Epidermal melanocyte (primary cell): ENCODE results near the gene KANSL1.
A peak's percentile ranks its signal among the peaks of the same experiment; 100 is the strongest.
"Not testable (repeated sequence)": the region's sequence is repeated elsewhere in the genome, so short reads cannot be mapped to it uniquely, and the experiment has no call there.

Experiments used
- DNase-seq: peaks from one replicate; pipeline ENCODE4 v3.0.0; 2011; ENCODE audit warnings: low spot score; ENCODE audit not compliant: insufficient read length

KANSL1 gene

DNA sequence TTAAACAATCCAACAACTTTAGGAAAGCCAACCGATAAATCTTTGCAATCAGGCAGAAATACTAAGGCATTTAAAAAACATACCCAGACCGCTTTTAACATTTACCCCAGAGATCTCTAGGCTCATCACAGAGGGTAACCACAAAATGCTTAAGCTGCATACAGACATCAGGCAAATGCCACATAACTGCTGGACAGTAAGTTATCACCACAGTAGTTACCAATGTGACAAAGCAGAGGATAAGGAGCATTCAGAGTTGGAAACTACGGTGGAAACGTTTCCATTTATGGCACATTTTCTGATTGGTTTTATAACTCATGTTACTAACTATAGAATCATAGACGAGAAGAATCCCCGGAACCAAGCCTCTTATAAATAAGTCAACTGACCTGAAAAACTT, 77.5 kb downstream of the KANSL1 start:
- DNase-seq, result no peak

DNA sequence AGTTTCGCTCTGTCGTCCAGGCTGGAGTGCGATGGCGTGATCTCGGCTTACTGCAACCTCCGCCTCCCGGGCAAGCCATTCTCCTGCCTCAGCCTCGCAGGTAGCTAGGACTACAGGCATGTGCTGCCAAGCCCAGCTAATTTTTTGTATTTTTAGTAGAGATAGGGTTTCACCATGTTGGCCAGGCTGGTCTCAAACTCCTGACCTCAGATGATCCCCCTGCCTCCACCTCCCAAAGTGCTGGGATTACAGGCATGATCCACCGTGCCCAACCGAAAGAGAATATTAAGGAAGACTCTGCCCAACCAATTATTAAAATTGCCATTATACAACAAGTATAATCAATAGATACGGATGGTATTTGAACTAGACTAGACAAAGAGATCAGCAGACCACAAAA, 82.0 kb downstream of the KANSL1 start:
- DNase-seq, result not testable (repeated sequence)

DNA sequence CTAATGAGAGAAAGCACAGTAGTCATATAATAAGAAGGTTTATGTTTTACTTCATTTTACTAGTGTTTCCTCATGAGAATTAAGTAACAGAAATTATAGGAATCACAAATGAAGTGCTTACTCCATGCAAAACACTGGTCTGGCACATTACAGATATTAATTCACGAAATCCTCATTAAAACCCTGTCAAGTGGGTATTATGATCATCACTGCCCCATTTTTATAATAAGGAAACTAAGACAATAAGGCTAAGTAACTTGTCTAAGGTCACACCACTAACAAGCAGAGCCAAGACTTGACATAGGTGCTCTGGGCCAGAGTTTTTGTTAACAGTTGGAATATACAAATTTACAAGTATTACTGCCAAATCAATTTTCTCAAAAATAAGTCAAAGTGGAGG, 83.0 kb downstream of the KANSL1 start:
- no peak for DNase-seq

DNA sequence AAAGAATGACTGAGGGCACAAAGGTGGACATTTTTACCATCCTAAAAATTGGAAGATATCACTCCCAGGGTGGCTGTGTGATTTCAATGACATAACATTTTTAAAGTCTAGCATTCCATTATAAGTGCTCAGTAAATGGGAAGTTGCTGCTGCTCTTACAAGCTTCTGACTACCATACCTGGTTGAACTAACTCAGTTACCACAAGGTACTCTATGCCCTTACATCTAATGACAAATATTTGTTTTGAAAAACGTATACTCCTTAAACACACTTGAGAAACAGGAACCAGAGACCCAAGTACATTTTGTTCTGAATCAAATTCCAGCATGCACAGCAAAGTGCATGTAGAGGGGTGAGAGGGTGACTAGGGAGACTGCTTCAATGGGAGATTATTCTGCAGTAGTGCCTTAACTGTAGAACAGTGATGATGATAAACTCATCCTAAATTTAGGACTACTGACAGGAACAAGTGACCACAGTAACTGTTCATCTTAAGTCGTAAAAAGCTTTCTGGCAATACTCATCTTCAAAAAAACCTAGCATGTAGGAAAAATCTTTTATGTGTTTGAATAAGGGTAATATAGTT, 83.5 kb downstream of the KANSL1 start:
- DNase-seq, result no peak

DNA sequence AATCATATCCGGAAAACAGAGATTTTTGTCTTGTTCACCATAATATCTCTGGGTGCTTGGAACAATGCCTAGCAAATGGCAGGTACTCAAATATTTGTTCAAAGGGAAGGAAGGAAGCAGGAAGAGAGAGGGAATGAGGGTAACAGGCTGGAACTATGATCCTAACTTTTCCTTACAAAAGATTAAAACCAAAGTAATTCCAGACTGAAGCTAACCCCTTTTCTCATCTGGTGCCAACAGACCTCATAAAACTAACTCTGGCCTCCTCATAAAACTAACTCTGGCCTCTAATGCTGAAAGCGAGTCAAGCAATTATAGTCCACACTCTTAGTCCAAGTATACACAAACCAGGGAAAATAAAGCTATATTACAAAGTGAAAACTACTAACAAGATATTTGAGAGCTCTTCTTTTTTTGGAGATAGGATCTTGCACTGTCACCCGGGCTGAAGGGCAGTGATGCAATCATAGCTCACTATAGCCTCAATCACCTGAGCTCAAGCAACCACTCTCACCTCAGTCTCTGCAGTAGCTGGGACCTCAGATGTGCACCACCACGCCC, 84.6 kb downstream of the KANSL1 start:
- no peak for DNase-seq

DNA sequence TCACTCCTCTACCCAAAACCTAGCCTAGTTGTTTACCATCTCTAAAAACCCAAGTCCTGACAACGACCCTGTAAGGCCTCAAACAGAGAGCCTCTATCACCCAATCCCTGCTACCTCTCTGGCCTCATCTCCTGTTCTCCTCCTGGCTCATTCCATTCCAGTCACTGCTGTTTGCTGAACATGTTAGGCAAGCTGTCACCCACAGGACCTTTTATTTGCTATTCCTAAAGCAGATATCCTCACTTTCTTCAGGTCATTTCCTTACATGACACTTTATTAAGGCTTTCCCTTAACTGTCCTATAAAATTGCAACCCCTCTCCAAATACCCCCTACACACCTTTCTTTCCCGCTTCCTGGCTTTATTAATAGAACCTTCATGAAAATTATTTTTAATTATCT, 85.1 kb downstream of the KANSL1 start:
- DNase-seq, result no peak

DNA sequence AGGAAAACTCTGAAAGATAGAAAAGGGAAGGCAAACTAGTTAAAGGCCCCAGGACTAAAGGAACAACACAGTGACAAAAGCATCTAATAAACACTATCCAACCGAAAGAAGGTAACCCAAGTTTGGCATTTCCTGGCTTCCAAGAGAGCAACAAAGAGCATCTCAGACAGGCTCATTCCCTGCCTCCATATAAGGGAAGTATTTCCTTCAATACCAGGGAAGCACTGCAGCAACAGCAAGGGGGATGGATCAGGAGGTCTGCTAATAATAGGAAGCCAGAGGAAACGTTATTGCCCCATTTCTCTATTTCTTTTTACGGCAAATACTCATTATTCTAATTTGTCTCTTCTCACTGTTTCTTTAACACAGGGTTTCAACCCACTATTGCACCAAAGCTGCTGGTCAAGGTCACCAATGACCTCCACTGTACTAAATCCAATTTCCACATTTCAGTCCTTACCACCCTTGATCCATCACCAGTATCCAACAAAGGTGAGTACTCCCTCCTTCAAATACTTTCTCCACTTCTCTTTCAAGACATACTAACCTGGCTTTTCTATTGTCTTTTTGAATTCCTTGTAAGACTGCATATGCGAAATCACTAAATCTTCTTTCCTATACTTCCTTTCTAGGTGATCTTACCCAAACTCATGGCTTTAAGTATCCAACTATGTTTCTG, 86.1 kb downstream of the KANSL1 start:
- peak; percentile 37 for DNase-seq

DNA sequence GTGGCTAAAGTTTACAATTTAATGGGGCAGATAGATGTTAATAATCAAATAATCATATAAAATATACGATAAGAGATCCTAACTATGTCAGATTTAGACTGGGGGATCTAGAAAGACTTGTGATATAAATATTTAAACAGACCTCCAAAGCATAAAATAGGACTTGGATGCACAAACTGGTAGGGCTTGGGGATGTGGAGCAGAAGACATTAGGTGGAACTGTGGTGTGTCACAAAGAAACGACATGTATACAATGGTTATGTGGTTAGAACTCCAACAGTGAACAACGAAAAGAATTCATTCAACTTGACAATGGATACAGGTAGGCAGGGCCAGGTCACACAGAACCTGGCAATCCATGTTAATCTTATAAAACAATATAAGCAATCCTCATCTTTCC, 90.4 kb downstream of the KANSL1 start:
- DNase-seq, result not testable (repeated sequence)

DNA sequence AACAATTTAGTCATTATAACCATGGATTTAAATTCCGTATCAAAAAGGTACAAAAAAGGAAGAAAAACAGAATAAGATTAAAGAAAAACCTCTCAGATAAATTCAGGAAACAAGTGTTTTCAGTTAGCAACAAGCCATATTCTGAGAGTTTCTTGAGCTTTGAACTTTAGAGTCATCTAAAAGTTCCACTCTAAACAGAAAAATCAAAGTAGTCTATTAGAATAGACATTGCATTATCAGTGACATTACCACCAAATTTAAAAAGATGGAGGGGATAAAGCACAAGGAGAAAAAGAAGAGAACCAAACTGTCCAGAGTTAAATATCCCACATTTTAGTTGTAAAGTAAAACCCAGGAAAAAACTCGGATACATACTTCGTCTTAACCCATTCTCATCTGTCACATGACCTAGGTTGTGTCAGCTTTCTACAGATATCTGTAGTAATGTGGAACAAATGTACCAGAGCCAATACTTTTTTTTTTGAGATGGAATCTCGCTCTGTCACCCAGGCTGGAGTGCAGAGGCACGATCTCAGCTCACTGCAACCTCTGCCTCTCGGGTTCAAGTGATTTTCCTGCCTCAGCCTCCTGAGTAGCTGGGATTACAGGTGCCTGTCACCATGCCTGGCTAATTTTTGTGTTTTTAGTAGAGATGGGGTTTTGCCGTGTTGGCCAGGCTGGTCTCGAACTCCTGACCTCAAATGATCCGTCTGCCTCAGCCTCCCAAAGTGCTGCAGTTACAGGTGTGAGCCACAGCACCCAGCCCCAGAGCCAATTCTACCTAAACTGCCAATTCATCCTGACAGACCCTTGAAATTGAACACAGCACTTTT, 91.2 kb downstream of the KANSL1 start:
- not testable (repeated sequence) for DNase-seq

DNA sequence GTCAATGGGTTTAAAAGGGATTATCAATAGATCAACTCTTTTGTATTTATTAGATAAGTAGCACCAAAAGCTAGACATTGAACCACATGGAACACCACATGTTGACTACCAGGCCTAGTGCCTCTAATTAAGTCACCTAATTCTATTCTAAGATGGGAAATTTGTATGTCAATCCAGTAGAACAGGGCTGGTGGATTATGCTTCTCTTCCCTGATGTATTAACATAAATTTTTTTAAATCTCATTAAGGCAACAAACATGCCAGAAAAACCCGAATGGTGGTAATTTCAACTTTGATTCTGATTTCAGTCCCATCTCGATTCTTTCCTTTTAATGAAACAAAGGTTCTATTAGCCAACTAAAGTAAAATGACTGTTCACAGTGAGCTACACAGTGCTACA, 92.6 kb downstream of the KANSL1 start:
- DNase-seq, result no peak

DNA sequence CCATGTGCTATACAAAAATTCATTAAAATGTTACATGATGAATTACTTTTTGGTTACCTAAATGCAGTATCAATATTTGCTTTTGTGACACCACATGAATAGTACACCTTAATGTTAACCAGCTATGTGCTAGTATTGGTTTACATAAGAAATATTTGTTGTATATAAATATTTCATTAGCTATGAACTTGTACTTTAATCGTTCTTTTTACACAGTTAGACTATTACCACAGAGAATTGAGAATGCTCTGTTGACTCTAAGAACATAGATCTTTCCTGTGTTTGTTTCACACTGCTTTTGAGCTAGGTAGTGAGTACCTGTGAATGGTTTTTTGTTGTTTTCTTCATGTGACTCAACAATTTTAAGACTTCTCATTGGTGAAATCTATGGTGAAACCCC, 93.4 kb downstream of the KANSL1 start:
- DNase-seq, result no peak

DNA sequence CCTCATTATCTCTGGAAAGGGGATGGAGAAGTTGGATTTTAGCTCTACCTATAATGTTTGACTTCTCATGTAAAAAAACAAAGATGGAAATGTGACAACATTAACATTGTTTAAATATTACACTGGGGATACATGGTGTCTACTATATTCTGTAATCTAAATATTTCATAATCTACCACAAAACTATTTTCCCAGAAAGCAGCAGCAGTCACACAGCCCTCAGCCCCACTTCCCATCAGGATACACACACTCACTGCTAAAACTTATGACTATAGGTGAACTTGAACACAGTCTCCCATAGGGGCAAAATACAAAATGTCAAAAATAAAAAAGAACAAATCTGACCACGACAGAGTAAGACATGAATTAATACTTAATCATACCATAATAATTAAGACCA, 95.7 kb downstream of the KANSL1 start:
- DNase-seq, result no peak

DNA sequence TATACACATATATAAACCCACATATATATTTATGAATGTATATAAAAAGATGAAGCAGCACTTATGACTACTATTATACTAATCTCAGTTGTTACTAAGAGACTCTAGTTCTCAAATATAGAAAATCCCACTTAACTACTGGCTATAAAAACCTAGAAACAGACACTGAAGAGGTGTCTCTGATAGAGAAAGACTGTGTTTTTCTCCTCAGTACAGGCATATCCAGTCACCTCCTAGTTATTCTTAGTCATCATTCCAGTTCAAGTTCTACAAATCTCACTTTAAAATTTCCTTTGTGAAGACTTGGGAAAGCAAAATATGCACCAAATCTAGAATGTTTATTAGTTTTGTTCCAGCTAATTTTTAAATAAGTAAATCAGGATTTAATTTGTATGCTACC, 100.2 kb downstream of the KANSL1 start:
- no peak for DNase-seq

DNA sequence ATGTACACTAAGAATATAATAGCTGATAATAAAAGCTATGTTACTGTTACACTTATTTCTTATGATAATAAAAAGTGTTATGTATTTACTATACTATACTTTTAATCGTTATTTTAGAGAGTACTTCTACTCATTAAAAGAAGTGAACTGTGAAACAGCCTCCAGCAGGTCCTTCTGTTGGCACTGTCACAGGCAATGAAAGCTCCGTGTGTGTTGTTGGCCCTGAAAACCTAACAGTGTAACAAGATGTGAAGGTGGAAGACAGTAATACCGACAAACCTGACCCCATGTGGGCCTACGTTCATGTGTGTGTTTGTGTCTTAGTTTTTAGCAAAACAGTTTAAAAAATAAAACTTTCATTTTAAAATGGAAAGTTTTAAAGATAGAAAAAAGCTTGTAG, 102.4 kb downstream of the KANSL1 start:
- no peak for DNase-seq

DNA sequence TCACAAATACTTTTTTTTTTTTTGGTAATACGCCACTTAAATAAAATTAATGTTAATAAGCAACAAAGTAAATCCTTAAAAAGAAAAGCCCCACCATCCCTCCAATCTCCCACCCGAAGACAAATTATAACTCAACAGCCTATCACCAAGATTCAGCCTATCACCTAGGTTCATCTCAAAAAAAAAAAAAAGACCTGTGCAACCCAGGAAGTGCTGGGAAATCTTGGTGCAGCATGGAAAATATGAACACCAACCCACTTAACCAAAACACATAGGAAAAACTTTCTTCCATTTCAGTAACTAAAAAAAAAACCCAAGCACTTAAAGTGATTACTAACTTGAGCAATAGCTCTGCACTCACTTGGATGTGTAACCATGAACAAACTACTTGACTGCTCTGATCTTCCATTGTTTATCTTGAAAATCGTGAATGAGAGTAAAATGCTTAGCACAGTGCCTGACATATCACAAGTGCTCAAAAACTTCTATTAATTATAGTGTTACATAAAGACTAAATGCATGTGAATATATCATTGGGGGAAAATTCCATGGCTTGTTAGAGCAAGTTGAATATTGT, 103.8 kb downstream of the KANSL1 start:
- no peak for DNase-seq

DNA sequence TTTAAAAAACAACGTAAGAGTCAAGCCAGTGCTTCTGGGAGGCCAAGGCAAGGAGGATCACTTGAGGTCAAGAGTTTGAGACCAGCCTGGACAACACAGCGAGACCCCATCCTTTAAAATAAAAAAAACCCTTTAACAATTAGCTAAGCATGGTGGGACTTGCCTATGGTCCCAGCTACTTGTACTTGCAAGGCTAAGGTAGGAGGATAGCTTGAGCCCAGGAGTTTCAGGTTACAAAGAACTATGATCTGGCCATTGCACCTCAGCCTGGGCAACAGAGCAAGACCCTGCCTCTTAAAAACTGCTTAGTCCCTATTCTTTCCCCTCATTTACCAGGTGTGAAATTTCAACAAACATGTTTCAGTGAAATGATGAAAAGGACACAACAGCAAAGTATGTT, 104.6 kb downstream of the KANSL1 start:
- no peak for DNase-seq

DNA sequence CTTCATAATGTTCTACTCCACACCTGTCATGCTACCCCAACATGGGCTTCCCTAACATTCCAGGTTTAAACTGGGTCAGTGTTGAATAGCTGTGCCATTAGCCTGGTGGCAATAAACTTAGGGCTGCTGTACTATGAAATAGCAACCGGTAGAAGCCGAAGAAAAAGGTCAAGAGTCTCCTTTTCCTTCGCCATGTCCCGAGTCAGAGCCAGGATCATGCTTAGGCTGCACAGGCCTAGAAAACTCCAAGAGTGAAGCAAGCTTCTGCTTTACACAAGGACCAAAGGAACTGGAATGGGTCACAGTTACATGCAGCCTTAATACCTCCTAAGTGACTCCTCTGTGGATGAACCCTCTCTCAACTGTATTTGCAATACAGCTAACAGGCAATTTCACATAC, 105.4 kb downstream of the KANSL1 start:
- not testable (repeated sequence) for DNase-seq

DNA sequence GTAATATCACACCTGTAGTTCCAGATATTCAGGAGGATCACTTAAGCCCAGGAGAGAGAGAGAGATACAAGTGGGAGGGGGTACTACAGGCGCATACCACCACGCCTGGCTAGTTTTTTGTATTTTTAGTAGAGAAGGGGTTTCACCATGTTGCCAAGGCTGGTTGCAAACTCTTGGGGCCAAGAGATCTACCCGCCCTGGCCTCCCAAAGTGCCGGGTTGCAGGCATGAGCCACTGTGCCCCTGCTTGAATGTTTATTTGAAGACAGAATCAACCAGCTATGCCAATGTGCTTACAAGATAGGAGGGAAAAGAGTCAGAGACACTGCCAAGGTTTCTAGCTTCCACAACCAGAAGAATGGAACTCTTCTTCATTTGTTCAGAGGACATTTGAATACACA, 106.4 kb downstream of the KANSL1 start:
- no peak for DNase-seq

DNA sequence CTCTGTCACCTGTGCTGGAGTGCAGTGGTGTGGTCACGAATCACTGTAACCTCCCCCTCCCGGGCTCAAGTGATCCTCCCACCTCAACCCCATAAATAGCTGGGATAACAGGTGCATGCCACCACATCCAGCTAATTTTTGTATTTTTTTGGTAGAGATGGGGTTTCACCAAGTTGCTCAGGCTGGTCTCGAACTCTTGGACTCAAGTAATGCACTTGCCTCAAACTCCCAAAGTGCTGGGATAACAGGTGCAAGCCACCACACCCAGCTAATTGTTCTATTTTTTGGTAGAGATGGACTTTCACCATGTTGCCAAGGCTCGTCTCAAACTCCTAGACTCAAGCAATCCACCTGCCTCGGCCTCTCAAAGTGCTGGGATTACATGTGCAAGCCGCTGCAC, 107.7 kb downstream of the KANSL1 start:
- no peak for DNase-seq

DNA sequence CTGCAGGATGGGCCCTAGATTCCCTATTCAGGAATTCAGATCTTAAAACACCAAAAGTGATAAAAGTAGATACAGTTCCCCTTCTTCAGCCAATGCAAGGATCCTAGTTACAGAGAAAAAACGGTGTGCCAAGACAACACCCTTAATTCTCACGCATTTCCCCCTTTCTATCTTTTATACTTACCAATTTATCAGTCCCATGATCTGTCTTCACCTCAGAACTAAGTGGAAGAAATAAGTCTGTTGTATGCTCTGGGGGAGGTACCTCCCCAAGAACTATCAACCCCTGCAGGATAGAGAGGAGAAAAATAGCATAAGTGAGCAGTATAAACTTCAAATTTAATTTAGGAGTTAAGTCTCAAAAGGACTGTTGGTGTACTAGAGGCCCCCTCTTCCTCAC, 111.0 kb downstream of the KANSL1 start:
- no peak for DNase-seq

DNA sequence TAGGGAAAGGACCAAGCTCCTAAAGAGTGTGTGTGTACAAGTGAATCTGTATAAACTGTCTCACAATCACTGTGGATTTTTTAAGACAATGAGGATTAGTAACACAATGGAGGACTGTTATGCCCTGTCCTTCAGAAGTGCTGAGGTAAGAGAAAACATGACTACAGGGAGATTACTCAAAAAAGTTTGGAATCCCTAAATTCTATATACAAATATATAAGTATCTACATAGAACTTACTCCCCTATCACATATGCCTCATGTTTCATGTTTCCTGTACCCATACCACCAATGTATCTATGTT, 112.3 kb downstream of the KANSL1 start:
- DNase-seq, result no peak
